H1 (cell line): ENCODE results near the gene MEN1. TPM values are rescaled to one million over a fixed set of nuclear protein-coding genes. Genes with fewer than 3 reads are reported as not detected.

Experiments used
- BRCA1 ChIP-seq: IDR thresholded peaks from 2 replicates; pipeline ENCODE4 v1.6.1; 2012; ENCODE audit warnings: low read depth, low read length, improper control_type of control experiment
- MAFK ChIP-seq: IDR thresholded peaks from 2 replicates; pipeline ENCODE4 v1.6.1; 2012; ENCODE audit warnings: low read depth, mild to moderate bottlenecking, improper control_type of control experiment, low read length
- polyA plus RNA-seq, 7 experiments: library from polyadenylated mRNA; depleted of rRNA in 3 of 7; stranded (reverse) in 5 of 7; unstranded in 2 of 7; fragments of >200 nt in 5 of 7; fragments of 200-250 nt in 2 of 7; gene quantifications; 1 replicate in 5 of 7; 2 replicates in 1 of 7; 4 replicates in 1 of 7; pipeline versions ENCODE4 v1.2.1 to v1.2.3, GENCODE V29; 2011 to 2013; ENCODE audit warnings: missing spikeins in 2 of 7, mixed read lengths in 2 of 7
- total RNA-seq: library from RNA; stranded (reverse); fragmentation: NEBNext Ultra II Directional; extraction: Animal tissue kit (Norgen Biotek cat#: 25700); gene quantifications from 2 replicates; pipeline ENCODE4 v1.2.1, GENCODE V29; 2021
- TF ChIP-seq, protein P1 (sequence below): fragments of 300-600 bp; sonication (generic); IDR thresholded peaks from 2 replicates; pipeline ENCODE4 v1.7.1; 2012; ENCODE audit warnings: low read length, moderate library complexity, mild to moderate bottlenecking, inconsistent platforms; ENCODE audit not compliant: insufficient replicate concordance

The MEN1 gene
- total and polyA plus RNA-seq, 2 of the 8 experiments (the other 6 are each of a cell fraction or from before 2014, with no cell fraction given), result 47.2 to 56.3 TPM

DNA sequence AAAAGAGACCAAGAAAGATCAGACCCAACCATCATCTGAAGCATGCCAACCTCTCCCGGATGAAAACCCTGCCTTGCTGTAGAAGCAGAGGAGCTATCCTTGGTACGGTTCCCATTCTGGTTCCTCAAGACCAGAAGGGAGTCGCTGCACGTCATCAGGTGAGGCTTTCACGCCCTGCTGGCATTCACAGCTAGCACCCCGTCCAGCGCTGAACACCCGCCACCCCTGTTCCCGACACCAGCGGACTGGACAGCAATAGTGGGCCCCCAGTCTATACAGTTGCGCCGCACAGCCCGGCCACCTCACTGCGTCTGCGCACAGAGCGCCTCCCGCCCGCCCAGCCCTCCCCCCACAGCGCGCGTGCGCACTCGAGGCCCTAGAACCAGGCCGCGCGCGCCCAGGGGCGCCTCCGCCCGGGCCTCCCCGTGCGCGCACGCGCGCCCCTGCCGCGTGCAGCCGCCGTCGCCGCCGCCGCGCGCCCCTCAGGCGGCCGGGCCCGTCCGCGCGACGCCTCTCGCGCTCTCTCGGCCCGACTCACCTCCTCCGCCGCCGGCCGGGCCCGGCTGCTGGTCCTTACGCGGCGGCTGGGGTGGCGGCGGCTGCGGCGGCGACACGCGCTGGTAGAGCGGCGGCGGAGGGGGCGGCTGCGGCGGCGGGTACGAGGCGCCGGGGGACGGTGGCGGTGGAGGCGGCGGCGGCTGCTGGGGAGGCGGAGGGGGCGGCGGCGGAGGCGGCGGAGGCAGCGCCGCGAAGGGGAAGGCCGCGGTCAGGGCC is 32.7 kb downstream of the MEN1 start (continued):
- no peak for TF ChIP-seq MAFK
- no peak for TF ChIP-seq BRCA1
- TF ChIP-seq, protein P1, sequence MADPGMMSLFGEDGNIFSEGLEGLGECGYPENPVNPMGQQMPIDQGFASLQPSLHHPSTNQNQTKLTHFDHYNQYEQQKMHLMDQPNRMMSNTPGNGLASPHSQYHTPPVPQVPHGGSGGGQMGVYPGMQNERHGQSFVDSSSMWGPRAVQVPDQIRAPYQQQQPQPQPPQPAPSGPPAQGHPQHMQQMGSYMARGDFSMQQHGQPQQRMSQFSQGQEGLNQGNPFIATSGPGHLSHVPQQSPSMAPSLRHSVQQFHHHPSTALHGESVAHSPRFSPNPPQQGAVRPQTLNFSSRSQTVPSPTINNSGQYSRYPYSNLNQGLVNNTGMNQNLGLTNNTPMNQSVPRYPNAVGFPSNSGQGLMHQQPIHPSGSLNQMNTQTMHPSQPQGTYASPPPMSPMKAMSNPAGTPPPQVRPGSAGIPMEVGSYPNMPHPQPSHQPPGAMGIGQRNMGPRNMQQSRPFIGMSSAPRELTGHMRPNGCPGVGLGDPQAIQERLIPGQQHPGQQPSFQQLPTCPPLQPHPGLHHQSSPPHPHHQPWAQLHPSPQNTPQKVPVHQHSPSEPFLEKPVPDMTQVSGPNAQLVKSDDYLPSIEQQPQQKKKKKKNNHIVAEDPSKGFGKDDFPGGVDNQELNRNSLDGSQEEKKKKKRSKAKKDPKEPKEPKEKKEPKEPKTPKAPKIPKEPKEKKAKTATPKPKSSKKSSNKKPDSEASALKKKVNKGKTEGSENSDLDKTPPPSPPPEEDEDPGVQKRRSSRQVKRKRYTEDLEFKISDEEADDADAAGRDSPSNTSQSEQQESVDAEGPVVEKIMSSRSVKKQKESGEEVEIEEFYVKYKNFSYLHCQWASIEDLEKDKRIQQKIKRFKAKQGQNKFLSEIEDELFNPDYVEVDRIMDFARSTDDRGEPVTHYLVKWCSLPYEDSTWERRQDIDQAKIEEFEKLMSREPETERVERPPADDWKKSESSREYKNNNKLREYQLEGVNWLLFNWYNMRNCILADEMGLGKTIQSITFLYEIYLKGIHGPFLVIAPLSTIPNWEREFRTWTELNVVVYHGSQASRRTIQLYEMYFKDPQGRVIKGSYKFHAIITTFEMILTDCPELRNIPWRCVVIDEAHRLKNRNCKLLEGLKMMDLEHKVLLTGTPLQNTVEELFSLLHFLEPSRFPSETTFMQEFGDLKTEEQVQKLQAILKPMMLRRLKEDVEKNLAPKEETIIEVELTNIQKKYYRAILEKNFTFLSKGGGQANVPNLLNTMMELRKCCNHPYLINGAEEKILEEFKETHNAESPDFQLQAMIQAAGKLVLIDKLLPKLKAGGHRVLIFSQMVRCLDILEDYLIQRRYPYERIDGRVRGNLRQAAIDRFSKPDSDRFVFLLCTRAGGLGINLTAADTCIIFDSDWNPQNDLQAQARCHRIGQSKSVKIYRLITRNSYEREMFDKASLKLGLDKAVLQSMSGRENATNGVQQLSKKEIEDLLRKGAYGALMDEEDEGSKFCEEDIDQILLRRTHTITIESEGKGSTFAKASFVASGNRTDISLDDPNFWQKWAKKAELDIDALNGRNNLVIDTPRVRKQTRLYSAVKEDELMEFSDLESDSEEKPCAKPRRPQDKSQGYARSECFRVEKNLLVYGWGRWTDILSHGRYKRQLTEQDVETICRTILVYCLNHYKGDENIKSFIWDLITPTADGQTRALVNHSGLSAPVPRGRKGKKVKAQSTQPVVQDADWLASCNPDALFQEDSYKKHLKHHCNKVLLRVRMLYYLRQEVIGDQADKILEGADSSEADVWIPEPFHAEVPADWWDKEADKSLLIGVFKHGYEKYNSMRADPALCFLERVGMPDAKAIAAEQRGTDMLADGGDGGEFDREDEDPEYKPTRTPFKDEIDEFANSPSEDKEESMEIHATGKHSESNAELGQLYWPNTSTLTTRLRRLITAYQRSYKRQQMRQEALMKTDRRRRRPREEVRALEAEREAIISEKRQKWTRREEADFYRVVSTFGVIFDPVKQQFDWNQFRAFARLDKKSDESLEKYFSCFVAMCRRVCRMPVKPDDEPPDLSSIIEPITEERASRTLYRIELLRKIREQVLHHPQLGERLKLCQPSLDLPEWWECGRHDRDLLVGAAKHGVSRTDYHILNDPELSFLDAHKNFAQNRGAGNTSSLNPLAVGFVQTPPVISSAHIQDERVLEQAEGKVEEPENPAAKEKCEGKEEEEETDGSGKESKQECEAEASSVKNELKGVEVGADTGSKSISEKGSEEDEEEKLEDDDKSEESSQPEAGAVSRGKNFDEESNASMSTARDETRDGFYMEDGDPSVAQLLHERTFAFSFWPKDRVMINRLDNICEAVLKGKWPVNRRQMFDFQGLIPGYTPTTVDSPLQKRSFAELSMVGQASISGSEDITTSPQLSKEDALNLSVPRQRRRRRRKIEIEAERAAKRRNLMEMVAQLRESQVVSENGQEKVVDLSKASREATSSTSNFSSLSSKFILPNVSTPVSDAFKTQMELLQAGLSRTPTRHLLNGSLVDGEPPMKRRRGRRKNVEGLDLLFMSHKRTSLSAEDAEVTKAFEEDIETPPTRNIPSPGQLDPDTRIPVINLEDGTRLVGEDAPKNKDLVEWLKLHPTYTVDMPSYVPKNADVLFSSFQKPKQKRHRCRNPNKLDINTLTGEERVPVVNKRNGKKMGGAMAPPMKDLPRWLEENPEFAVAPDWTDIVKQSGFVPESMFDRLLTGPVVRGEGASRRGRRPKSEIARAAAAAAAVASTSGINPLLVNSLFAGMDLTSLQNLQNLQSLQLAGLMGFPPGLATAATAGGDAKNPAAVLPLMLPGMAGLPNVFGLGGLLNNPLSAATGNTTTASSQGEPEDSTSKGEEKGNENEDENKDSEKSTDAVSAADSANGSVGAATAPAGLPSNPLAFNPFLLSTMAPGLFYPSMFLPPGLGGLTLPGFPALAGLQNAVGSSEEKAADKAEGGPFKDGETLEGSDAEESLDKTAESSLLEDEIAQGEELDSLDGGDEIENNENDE, result no peak
